Amygdala (tissue), 56 donors: ENCODE data around the gene CMBL.
"Not testable (repeated sequence)": the region's sequence is repeated elsewhere in the genome, so short reads cannot be mapped to it uniquely, and the experiment has no call there.

Source experiments
- DNase-seq, 56 donors: peaks; one replicate each; lab custom pipeline; 2025; lab: John Stamatoyannopoulos, UW

The CMBL gene

GRCh38 chr5:10265245-10266109, 42.2 kb downstream of the CMBL start:
- no peak for DNase-seq

GRCh38 chr5:10264604-10265003, 43.1 kb downstream of the CMBL start:
- DNase-seq: no peak

- DNase-seq: no peak
These were observed 44.7 kb downstream of the CMBL start for GRCh38 chr5:10262995-10263394.

- peak in 2 of 56 donors; percentile 6 to 15 for DNase-seq
These were observed 45.5 kb downstream of the CMBL start for GRCh38 chr5:10262121-10262774.

GRCh38 chr5:10261065-10261464, 46.6 kb downstream of the CMBL start:
- DNase-seq: no peak

GRCh38 chr5:10259899-10260298, 47.8 kb downstream of the CMBL start:
- no peak for DNase-seq

- DNase-seq: no peak
These were observed 49.8 kb downstream of the CMBL start for GRCh38 chr5:10257870-10258269.

GRCh38 chr5:10254686-10255085, 53.0 kb downstream of the CMBL start:
- DNase-seq: no peak

- no peak for DNase-seq
These were observed 54.3 kb downstream of the CMBL start for GRCh38 chr5:10253390-10253789.

- DNase-seq: no peak
These were observed 56.3 kb downstream of the CMBL start for GRCh38 chr5:10251405-10251804.

- DNase-seq: peak in 1 of 56 donors; percentile 32
These were observed 56.9 kb downstream of the CMBL start for GRCh38 chr5:10250806-10251276.

GRCh38 chr5:10249948-10250805, 57.5 kb downstream of the CMBL start, which contains the start of gene CCT5:
CCT5 (plus strand) TSS chr5:10250280; CDS start chr5:10250341, 61 bp downstream.
- peak; percentile 39 to 94 (median 86) for DNase-seq

- DNase-seq: peak in 1 of 56 donors; percentile 23
These were observed 59.1 kb downstream of the CMBL start for GRCh38 chr5:10248378-10249260.

- not testable (repeated sequence) for DNase-seq
These were observed 60.5 kb downstream of the CMBL start for GRCh38 chr5:10247217-10247616.

GRCh38 chr5:10246761-10247160, 60.9 kb downstream of the CMBL start:
- DNase-seq: no peak

GRCh38 chr5:10244342-10244944, 63.3 kb downstream of the CMBL start:
- DNase-seq: no peak

- no peak for DNase-seq
These were observed 64.0 kb downstream of the CMBL start for GRCh38 chr5:10243660-10244240.

GRCh38 chr5:10235350-10235749, 72.4 kb downstream of the CMBL start:
- DNase-seq: no peak

- DNase-seq: peak in 21 of 56 donors; percentile 2 to 48 (median 22)
These were observed 74.2 kb downstream of the CMBL start for GRCh38 chr5:10233505-10233904.
